Measurements from ENCODE around the gene PRPF4. TPM values are rescaled to one million over a fixed set of nuclear protein-coding genes. Genes with fewer than 3 reads are reported as not detected.

PRPF4 gene
- total and polyA plus RNA-seq, 9 of the 15 experiments (the other 6 are each of a cell fraction or from before 2014, with no cell fraction given), result 25.8 to 66.0 (median 39.8) TPM

DNA sequence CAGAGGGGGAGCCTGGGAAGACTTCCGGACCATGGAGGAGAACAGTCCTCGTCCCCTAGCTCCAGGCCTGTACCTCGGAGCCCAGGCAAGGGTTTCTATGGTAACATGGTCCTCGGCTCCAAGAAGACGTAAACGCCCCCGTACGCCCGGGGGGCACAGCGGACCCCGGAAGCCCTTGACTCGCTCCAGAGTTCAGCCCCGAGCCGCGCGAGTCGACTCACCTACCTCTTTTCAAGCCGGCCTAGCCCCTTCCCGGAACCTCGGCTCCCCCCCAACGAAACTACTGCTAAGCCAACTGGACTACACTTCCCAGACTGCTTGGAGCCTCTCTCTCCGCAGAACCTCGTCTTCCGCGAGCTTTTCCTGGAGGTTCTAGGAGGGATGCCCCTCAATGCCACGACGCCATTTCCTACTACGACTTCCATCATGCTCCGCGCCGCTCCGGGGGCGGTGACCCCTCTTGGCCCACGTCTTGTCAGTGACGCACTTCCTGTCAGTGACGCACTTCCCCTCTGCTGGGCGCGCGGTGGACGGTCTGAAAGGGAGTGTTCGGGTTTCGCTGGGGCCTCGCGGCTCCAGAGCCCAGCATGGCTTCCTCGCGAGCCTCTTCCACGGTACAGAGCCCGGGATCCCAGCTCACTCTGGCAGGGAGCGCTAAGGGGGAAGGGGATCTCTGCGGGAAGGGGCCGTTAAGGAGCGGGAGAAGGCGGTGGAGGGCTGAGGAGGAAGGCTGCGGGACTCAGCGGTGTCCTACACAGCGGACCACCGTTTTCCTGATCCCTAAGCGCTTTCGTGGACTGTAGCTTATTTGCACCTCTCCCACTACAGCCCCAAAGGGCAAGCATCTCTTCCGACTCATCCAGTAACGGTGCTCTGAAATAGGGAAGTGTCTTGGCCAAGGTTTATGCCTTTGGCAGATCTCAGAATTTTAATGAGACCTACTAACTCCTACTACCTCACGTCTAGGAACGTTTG, at the start of gene PRPF4, which contains the start of gene CDC26 (continued):
- TF ChIP-seq, protein P1, sequence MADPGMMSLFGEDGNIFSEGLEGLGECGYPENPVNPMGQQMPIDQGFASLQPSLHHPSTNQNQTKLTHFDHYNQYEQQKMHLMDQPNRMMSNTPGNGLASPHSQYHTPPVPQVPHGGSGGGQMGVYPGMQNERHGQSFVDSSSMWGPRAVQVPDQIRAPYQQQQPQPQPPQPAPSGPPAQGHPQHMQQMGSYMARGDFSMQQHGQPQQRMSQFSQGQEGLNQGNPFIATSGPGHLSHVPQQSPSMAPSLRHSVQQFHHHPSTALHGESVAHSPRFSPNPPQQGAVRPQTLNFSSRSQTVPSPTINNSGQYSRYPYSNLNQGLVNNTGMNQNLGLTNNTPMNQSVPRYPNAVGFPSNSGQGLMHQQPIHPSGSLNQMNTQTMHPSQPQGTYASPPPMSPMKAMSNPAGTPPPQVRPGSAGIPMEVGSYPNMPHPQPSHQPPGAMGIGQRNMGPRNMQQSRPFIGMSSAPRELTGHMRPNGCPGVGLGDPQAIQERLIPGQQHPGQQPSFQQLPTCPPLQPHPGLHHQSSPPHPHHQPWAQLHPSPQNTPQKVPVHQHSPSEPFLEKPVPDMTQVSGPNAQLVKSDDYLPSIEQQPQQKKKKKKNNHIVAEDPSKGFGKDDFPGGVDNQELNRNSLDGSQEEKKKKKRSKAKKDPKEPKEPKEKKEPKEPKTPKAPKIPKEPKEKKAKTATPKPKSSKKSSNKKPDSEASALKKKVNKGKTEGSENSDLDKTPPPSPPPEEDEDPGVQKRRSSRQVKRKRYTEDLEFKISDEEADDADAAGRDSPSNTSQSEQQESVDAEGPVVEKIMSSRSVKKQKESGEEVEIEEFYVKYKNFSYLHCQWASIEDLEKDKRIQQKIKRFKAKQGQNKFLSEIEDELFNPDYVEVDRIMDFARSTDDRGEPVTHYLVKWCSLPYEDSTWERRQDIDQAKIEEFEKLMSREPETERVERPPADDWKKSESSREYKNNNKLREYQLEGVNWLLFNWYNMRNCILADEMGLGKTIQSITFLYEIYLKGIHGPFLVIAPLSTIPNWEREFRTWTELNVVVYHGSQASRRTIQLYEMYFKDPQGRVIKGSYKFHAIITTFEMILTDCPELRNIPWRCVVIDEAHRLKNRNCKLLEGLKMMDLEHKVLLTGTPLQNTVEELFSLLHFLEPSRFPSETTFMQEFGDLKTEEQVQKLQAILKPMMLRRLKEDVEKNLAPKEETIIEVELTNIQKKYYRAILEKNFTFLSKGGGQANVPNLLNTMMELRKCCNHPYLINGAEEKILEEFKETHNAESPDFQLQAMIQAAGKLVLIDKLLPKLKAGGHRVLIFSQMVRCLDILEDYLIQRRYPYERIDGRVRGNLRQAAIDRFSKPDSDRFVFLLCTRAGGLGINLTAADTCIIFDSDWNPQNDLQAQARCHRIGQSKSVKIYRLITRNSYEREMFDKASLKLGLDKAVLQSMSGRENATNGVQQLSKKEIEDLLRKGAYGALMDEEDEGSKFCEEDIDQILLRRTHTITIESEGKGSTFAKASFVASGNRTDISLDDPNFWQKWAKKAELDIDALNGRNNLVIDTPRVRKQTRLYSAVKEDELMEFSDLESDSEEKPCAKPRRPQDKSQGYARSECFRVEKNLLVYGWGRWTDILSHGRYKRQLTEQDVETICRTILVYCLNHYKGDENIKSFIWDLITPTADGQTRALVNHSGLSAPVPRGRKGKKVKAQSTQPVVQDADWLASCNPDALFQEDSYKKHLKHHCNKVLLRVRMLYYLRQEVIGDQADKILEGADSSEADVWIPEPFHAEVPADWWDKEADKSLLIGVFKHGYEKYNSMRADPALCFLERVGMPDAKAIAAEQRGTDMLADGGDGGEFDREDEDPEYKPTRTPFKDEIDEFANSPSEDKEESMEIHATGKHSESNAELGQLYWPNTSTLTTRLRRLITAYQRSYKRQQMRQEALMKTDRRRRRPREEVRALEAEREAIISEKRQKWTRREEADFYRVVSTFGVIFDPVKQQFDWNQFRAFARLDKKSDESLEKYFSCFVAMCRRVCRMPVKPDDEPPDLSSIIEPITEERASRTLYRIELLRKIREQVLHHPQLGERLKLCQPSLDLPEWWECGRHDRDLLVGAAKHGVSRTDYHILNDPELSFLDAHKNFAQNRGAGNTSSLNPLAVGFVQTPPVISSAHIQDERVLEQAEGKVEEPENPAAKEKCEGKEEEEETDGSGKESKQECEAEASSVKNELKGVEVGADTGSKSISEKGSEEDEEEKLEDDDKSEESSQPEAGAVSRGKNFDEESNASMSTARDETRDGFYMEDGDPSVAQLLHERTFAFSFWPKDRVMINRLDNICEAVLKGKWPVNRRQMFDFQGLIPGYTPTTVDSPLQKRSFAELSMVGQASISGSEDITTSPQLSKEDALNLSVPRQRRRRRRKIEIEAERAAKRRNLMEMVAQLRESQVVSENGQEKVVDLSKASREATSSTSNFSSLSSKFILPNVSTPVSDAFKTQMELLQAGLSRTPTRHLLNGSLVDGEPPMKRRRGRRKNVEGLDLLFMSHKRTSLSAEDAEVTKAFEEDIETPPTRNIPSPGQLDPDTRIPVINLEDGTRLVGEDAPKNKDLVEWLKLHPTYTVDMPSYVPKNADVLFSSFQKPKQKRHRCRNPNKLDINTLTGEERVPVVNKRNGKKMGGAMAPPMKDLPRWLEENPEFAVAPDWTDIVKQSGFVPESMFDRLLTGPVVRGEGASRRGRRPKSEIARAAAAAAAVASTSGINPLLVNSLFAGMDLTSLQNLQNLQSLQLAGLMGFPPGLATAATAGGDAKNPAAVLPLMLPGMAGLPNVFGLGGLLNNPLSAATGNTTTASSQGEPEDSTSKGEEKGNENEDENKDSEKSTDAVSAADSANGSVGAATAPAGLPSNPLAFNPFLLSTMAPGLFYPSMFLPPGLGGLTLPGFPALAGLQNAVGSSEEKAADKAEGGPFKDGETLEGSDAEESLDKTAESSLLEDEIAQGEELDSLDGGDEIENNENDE (IDR thresholded peaks at IDR 0.05; ENCODE audit: low read depth, low read length), result no peak
- no peak for TF ChIP-seq ZNF197 (CRISPR knock-in tag; IDR thresholded peaks at IDR 0.05; ENCODE audit: low read depth)
- TF ChIP-seq KDM1A (IDR thresholded peaks at IDR 0.05), result no peak
- TF ChIP-seq ZC3H11A (IDR thresholded peaks at IDR 0.05; ENCODE audit: low read depth, low read length), result peak; percentile 17; the same call in 1 of the 2 replicates
- peak; percentile 98 for TF ChIP-seq GABPB1 (CRISPR knock-in tag; IDR thresholded peaks at IDR 0.05)
- TF ChIP-seq ZNF76 (CRISPR knock-in tag; IDR thresholded peaks at IDR 0.05; ENCODE audit: borderline replicate concordance), result no peak
- TF ChIP-seq, protein P2, sequence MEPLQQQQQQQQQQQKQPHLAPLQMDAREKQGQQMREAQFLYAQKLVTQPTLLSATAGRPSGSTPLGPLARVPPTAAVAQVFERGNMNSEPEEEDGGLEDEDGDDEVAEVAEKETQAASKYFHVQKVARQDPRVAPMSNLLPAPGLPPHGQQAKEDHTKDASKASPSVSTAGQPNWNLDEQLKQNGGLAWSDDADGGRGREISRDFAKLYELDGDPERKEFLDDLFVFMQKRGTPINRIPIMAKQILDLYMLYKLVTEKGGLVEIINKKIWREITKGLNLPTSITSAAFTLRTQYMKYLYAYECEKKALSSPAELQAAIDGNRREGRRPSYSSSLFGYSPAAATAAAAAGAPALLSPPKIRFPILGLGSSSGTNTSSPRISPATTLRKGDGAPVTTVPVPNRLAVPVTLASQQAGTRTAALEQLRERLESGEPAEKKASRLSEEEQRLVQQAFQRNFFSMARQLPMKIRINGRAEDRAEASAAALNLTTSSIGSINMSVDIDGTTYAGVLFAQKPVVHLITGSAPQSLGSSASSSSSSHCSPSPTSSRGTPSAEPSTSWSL (CRISPR knock-in tag; IDR thresholded peaks at IDR 0.05; ENCODE audit: borderline replicate concordance), result no peak
- TF ChIP-seq NFXL1 (CRISPR knock-in tag; IDR thresholded peaks at IDR 0.05), result no peak
- TF ChIP-seq, protein P3, sequence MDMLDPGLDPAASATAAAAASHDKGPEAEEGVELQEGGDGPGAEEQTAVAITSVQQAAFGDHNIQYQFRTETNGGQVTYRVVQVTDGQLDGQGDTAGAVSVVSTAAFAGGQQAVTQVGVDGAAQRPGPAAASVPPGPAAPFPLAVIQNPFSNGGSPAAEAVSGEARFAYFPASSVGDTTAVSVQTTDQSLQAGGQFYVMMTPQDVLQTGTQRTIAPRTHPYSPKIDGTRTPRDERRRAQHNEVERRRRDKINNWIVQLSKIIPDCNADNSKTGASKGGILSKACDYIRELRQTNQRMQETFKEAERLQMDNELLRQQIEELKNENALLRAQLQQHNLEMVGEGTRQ (CRISPR knock-in tag; IDR thresholded peaks at IDR 0.05), result no peak
- TF ChIP-seq ZNF174 (CRISPR knock-in tag; IDR thresholded peaks at IDR 0.05), result no peak
- 0 out of 2 replicates have a peak, but pooled peaks have one; percentile 23 for TF ChIP-seq SOX6 (IDR thresholded peaks at IDR 0.05)

Measured in K562 (cell line).